Measurements from ENCODE around the gene MRPS14. TPM values are rescaled to one million over a fixed set of nuclear protein-coding genes. Genes with fewer than 3 reads are reported as not detected.

The MRPS14 gene
- total and polyA plus RNA-seq, 2 of the 4 experiments (the other 2 are of a cell fraction), result 22.0 to 23.1 TPM

DNA sequence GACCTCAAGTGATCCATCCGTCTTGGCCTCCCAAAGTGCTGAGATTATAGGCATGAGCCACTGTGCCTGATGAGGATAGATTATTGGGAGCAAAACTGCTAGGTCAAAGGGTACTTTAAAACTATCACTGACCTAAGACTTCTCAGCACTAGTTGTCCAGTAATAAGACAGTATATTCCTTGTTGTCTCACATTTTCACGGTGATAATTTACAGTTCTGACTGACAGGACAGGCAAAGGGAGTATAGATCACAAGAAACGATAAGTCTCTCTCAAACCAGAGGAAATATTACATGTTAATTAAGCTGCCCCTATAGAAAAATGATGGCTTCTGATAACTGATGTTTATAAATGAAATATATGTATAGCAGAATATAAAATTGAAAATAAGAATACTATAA is 3.7 kb downstream of the MRPS14 start:
- DNase-seq (no peak), ATAC-seq (ENCODE audit: low read depth) (no peak)
- no peaks in the 10 kb centered on the region for H3K9me3 ChIP-seq (ENCODE audit: control insufficient read depth, insufficient read depth, low read length)
- no peak overlapping the region for H3K27ac ChIP-seq (ENCODE audit: insufficient read depth, low read length)
- no peak overlapping the region for H2BK5ac ChIP-seq (ENCODE audit: low read depth, low read length, poor library complexity, severe bottlenecking)
- H3K23ac ChIP-seq (ENCODE audit: low read depth, low read length), result no peak overlapping the region
- H3K14ac ChIP-seq (replicated peaks; ENCODE audit: low read depth, low read length), result no peak overlapping the region
- H2BK120ac ChIP-seq (ENCODE audit: low read depth, low read length), result no peak overlapping the region
- peaks cover 20 to 24% of the 10 kb centered on the region in 2 experiments for H3K79me1 ChIP-seq (ENCODE audit: low read depth in 1 of 2, low read length in 2 of 2)
- H3K4me3 ChIP-seq (ENCODE audit: insufficient read depth, low read depth, low read length), result no peak overlapping the region
- peaks cover 11% of the 10 kb centered on the region for H3K36me3 ChIP-seq (ENCODE audit: control insufficient read depth, insufficient read depth, low read length)
- H3K9ac ChIP-seq (ENCODE audit: low read depth, low read length), result no peak overlapping the region
- no peak overlapping the region for H2AFZ ChIP-seq (replicated peaks; ENCODE audit: low read length, poor library complexity)
- in situ Hi-C loops (cut with MboI; ENCODE audit: low sequenced_read_pairs), result no loop called here
- H2BK15ac ChIP-seq (ENCODE audit: low read depth, low read length), result no peak overlapping the region
- no peak overlapping the region for H3K4ac ChIP-seq (ENCODE audit: low read depth, low read length)
- no peak overlapping the region for H4K5ac ChIP-seq (ENCODE audit: low read depth, low read length)
- no peak overlapping the region for H4K8ac ChIP-seq (ENCODE audit: low read depth in 2 of 2, low read length in 2 of 2)
- 0 out of 2 replicates have a peak, but pooled peaks cover 5% of the 10 kb centered on the region for H3K9me1 ChIP-seq (ENCODE audit: insufficient read depth, low read length)
- TF ChIP-seq CEBPB (IDR thresholded peaks at IDR 0.05; ENCODE audit: low read depth, low read length) (no peak), SMC3 (IDR thresholded peaks at IDR 0.05; ENCODE audit: low read depth, low read length) (no peak), MXI1 (IDR thresholded peaks at IDR 0.05; ENCODE audit: borderline replicate concordance, low read depth, low read length) (no peak), RCOR1 (IDR thresholded peaks at IDR 0.05; ENCODE audit: insufficient replicate concordance, low read length) (no peak), RAD21 (IDR thresholded peaks at IDR 0.05; ENCODE audit: low read length) (no peak), MAZ (IDR thresholded peaks at IDR 0.05; ENCODE audit: borderline replicate concordance, low read depth, low read length) (no peak), CHD1 (IDR thresholded peaks at IDR 0.05; ENCODE audit: low read depth, low read length) (no peak), RFX5 (IDR thresholded peaks at IDR 0.05; ENCODE audit: low read depth, low read length) (no peak), ELK1 (IDR thresholded peaks at IDR 0.05; ENCODE audit: borderline replicate concordance, low read depth, low read length) (no peak), MAFK (IDR thresholded peaks at IDR 0.05; ENCODE audit: low read depth, low read length) (no peak), NFE2L2 (IDR thresholded peaks at IDR 0.05; ENCODE audit: low read depth, low read length) (no peak), POLR2A (IDR thresholded peaks at IDR 0.05; ENCODE audit: low read depth, low read length) (no peak), BHLHE40 (IDR thresholded peaks at IDR 0.05; ENCODE audit: low read depth, low read length) (no peak), FOS (IDR thresholded peaks at IDR 0.05; ENCODE audit: low read depth, low read length) (no peak)
- TF ChIP-seq, protein P1, sequence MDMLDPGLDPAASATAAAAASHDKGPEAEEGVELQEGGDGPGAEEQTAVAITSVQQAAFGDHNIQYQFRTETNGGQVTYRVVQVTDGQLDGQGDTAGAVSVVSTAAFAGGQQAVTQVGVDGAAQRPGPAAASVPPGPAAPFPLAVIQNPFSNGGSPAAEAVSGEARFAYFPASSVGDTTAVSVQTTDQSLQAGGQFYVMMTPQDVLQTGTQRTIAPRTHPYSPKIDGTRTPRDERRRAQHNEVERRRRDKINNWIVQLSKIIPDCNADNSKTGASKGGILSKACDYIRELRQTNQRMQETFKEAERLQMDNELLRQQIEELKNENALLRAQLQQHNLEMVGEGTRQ (IDR thresholded peaks at IDR 0.05; ENCODE audit: low read depth, low read length), result no peak
- TF ChIP-seq, protein P2, sequence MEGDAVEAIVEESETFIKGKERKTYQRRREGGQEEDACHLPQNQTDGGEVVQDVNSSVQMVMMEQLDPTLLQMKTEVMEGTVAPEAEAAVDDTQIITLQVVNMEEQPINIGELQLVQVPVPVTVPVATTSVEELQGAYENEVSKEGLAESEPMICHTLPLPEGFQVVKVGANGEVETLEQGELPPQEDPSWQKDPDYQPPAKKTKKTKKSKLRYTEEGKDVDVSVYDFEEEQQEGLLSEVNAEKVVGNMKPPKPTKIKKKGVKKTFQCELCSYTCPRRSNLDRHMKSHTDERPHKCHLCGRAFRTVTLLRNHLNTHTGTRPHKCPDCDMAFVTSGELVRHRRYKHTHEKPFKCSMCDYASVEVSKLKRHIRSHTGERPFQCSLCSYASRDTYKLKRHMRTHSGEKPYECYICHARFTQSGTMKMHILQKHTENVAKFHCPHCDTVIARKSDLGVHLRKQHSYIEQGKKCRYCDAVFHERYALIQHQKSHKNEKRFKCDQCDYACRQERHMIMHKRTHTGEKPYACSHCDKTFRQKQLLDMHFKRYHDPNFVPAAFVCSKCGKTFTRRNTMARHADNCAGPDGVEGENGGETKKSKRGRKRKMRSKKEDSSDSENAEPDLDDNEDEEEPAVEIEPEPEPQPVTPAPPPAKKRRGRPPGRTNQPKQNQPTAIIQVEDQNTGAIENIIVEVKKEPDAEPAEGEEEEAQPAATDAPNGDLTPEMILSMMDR (conservative IDR thresholded peaks at IDR 0.05; ENCODE audit: low read depth, low read length), result no peak
- H3K18ac ChIP-seq (ENCODE audit: low read depth, low read length), result no peak overlapping the region
- H4K91ac ChIP-seq (ENCODE audit: insufficient read depth, low read depth, low read length), result no peak overlapping the region
- no peak overlapping the region for H2AK9ac ChIP-seq (replicated peaks; ENCODE audit: low read depth, low read length, poor library complexity)
- H2AK5ac ChIP-seq (ENCODE audit: low read depth, low read length), result no peak overlapping the region
- no peak overlapping the region for H3K56ac ChIP-seq (ENCODE audit: extremely low read depth, insufficient read depth, low read length)
- H3K4me1 ChIP-seq (ENCODE audit: control insufficient read depth, insufficient read depth, low read length), result peaks cover 11% of the 10 kb centered on the region
- ChIA-PET CTCF (no interaction called here), POLR2A (ENCODE audit: unreplicated experiment) (no interaction called here)
- no peaks in the 10 kb centered on the region for H3K27me3 ChIP-seq (ENCODE audit: control insufficient read depth, insufficient read depth, low read length)
- dilution Hi-C loops (cut with HindIII; ENCODE audit: low sequenced_read_pairs, unreplicated experiment), result no loop called here
- intact Hi-C loops (cut with micrococcal nuclease), result no loop called here
- no CpG with 5 or more reads among the region's 3 CpGs for WGBS, 2 experiments (ENCODE audit: extremely low coverage in 2 of 2, insufficient read length in 1 of 2)
- no peak overlapping the region for H2BK20ac ChIP-seq (ENCODE audit: low read depth, low read length)
- H3K4me2 ChIP-seq (ENCODE audit: low read depth, low read length), result no peak overlapping the region
- BruUV-seq (replicated peaks), result no TSS peak
- no peaks in the 10 kb centered on the region for H4K20me1 ChIP-seq (ENCODE audit: insufficient read depth, low read length)

Measured in IMR-90 (cell line).